Hematopoietic multipotent progenitor cell (in vitro differentiated cells): ENCODE results near the gene C11orf42. TPM values are rescaled to one million over a fixed set of nuclear protein-coding genes. Genes with fewer than 3 reads are reported as not detected.
A peak's percentile ranks its signal among the peaks of the same experiment; 100 is the strongest.
"Not testable (repeated sequence)": the region's sequence is repeated elsewhere in the genome, so short reads cannot be mapped to it uniquely, and the experiment has no call there.

ENCODE experiments used
- DNase-seq, 3 donors: peaks; one replicate each; pipeline ENCODE4 v3.0.0-alpha.2; 2011 to 2015; ENCODE audit warnings: low read depth in 2 of 3, low spot score in 2 of 3
- total RNA-seq: library from RNA; depleted of rRNA; stranded (reverse); fragments of >200 nt; gene quantifications from one replicate; pipeline ENCODE4 v1.2.3, GENCODE V29; 2012

The C11orf42 gene
- total RNA-seq, 1 donor, result not detected

DNA sequence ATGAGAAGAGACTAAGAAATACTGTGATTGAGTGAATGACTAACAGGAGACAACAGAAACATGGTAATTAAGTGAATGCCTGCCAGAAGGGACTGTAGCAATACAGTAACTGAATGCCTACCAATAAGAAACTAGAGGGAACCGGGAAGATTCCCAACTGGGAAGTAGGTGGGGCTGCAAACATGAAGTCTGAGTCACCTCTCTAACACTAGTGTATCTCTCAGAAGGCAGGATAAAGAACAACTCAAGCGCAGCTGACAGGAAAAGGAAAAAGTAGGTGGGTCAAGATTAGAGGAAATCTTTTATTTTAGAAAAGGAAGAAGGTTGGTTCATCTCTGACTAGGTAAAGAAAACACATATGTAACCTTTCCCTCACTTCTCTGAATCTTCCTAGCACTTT lies 14.0 kb downstream of the C11orf42 start:
- no peak for DNase-seq

GRCh38 chr11:6223854-6224253 lies 18.5 kb downstream of the C11orf42 start:
- no peak for DNase-seq

GRCh38 chr11:6224421-6224820 lies 19.1 kb downstream of the C11orf42 start:
- no peak for DNase-seq

GRCh38 chr11:6225024-6225423 lies 19.7 kb downstream of the C11orf42 start:
- no peak for DNase-seq

GRCh38 chr11:6225896-6226295 lies 20.5 kb downstream of the C11orf42 start:
- DNase-seq, result peak in 1 of 3 donors; percentile 16

DNA sequence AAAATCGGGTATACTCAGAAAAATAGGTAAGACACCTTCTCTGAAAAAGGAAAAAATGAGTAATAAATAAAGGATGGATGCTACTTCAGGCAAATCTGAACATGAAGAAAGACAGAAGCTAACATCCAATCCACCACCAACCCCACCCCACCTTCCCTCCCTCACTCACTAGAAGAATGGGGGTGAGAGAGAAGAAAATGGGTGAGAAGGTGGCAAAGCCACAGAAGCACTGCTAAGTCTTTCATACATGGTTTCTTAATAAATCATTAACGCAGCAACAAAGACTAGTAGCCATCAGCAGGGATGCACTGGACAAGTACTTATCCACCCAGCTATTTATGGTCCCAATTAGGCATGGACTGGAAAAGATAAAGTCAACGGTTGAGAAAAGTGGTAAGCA lies 23.2 kb downstream of the C11orf42 start:
- no peak for DNase-seq

DNA sequence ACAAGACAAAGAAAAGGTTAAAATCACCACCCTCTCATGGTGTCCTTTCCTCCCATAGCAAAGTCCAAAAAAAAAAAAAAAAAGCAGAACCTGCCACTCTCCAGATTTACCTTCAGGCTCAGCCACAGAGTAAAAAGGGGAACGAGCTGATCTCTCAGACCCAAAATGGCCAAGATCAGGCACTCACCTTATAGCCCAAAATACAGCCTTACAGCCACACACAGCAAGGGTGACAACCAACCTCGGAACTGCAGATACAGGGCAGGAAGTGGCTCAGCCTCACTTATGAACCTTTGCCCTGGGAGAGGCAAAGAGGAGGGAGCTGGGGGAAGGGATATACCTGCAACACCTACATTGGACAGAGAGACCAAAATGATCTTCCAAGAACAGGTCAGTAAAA lies 24.6 kb downstream of the C11orf42 start:
- peak in 1 of 3 donors; percentile 18 for DNase-seq

GRCh38 chr11:6232899-6233298 lies 27.5 kb downstream of the C11orf42 start:
- DNase-seq, result no peak

DNA sequence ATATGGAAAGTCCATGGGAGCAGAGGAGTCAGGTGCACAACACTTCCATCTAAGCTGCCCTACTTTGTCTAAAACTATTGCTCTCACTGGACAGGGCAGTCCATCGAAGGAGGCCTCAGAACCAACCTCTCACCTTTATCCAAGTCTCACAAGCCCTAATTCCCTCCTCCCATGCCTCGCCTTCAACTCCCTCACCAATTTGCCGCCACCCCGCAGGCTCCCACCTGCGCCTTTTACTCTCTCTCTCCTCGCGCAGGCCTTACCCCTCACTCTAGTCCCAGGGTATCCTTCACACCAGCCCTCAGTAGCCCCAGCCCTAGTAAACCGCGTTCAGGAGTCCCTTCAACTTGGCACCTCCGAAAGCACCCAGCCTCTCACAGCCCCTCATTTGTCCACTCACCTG lies 28.6 kb downstream of the C11orf42 start:
- DNase-seq, result no peak

GRCh38 chr11:6234387-6235107 lies 29.2 kb downstream of the C11orf42 start, which contains the start of gene FHIP1B:
FHIP1B (minus strand) TSS chr11:6234636; CDS start chr11:6224516, 10,120 bp downstream.
- peak; percentile 95 to 100 (median 100) for DNase-seq

- DNase-seq, result no peak
Observed at GRCh38 chr11:6237266-6237665, 31.9 kb downstream of the C11orf42 start.

DNA sequence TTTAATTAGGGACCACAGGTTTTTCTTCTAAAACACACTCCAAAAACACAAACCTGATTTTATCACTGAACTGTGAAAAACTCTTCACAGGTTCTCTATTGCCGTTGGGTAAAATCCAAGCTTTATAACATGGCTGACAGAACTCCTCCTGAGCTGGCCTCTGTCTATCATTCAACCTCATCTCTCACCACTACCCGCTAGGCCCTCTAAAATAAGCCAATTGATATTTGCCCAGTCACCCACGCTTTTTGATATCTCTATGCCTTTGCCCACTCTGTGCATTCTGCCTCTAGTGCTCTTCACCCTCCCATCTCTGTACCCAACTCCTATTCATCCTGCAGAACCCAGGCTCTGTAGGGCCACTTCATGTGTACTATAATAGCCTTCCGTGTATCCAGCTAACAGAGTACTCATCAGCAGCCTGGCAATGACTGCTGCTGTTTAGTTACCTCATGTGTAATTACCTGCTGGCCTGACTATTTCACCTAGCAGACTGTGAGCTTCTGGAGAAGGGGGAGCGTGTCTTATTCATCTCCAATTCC lies 32.5 kb downstream of the C11orf42 start:
- DNase-seq, result no peak

DNA sequence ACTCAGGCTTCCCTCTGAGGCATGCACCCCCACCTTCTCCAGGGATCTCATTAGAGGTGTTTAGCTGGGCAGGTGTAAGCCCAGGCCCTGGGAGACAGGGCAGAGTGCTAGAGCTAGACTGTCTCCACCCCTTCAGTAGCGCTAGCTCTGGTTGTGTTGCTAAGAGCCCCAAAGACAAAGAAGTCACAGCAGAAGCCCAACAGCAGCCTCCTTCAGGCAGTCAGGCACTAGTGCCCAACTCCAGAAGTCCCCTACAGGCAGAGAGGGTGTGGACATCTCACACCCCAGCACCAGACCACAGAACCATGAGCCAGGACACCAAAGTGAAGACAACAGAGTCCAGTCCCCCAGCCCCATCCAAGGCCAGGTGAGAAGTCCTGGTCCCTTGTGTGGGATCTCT lies 33.5 kb downstream of the C11orf42 start, which contains the start of gene CNGA4:
Gene CNGA4 (plus strand): TSS at position 188 of the 400 bp plus-strand sequence. CDS start 118 bp downstream, at position 306.
- no peak for DNase-seq

GRCh38 chr11:6240139-6240538 lies 34.8 kb downstream of the C11orf42 start:
- no peak for DNase-seq

GRCh38 chr11:6240781-6241180 lies 35.4 kb downstream of the C11orf42 start:
- DNase-seq, result no peak

- DNase-seq, result no peak
Observed at GRCh38 chr11:6241316-6241715, 36.0 kb downstream of the C11orf42 start.

DNA sequence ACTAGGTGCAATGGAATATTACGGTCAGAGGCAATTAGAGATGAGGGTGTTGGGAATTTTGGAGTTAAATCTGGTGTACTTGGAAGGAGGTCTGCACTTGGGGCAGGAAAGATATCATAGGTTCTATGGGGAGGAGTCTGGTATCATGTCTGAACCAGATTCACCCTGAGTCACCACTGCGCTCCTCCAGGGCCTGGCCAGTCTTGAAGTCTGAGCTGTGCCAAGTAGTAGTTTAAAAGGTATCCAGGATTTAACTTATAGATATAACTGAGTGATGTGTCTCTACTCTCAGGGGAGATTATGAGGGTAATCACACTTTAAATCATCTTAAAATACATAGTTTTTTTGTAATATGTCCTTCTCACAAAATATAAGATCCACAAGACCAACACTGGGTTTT lies 40.2 kb downstream of the C11orf42 start:
- no peak for DNase-seq

DNA sequence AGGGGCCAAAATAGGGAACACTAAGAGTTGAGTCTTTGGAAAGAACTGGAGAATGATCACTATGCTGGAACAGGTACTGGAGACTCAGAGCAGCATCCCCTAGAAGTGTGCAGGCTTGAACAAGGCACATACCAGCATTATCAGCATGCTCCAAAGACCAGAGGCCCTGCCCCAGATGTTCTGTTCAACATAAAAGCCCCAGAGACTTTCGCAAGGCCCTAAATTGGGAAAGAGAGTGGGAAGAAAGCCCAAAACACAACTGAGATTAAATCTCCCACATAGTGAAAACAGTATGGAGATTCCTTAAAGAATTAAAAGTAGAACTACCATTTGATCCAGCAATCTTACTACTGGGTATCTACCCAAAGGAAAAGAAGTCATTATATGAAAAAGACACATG lies 42.9 kb downstream of the C11orf42 start:
- DNase-seq, result no peak

GRCh38 chr11:6248897-6249296 lies 43.5 kb downstream of the C11orf42 start:
- not testable (repeated sequence) for DNase-seq

GRCh38 chr11:6249770-6250555 lies 44.6 kb downstream of the C11orf42 start:
- DNase-seq, result peak in 2 of 3 donors; percentile 56 to 73

GRCh38 chr11:6251120-6251733 lies 45.9 kb downstream of the C11orf42 start:
- peak; percentile 16 to 30 (median 24) for DNase-seq
